ENCODE results near the gene PGAP3. TPM values are rescaled to one million over a fixed set of nuclear protein-coding genes. Genes with fewer than 3 reads are reported as not detected.

PGAP3 gene
- total and polyA plus RNA-seq, 2 experiments from 2014 or later = 29.7 to 34.2 TPM

DNA sequence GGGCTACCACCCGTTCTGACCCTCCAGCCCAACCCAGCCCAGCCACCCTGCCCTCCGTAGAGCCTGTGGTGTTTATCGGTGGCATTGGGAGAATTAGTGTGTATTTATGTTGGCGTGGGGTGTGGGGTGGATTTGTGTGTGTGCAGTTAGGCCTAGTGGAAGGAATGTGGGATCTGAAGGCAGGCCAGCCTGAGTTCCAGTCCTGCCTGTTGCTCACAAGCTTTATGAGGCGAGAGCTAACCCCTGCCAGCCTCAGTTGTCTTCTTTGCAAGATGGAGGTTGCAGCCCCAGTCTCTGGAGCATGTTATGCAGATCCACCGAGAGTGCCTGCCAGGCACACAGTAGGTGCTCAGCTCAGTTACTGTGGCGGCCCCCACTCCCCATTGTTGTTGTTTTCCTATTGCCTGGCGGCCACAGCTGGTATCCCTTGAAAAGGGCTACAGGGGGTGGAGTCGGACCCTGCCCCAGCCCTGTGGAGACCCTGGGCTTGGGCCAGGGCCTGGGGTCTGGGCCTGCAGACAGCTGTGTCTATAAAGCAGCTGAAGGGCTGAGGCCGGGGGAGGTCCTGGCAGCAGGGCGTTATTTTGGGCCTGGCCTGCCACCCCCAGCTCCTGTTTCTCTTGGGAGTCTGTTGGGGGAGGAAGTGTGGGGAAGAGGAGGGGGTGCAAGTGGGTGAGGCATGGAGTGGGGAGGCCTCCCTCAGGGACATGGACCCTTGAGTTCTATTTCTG lies 17.1 kb upstream of the PGAP3 start:
- peak; percentile 14 to 61 for DNase-seq (ENCODE audit: low read depth in 1 of 2, low spot score in 1 of 2)
- Histone ChIP-seq H3K27me3 (no peaks in the 10 kb centered on the region), H3K27ac (peak overlapping the region; percentile 93), H3K36me3 (peaks cover 31% of the 10 kb centered on the region), H3K4me3 (no peak overlapping the region), H3K9me3 (ENCODE audit: low read depth) (no peaks in the 10 kb centered on the region), H3K4me1 (ENCODE audit: low read depth) (peaks cover 48% of the 10 kb centered on the region)
- TF ChIP-seq, protein P1, sequence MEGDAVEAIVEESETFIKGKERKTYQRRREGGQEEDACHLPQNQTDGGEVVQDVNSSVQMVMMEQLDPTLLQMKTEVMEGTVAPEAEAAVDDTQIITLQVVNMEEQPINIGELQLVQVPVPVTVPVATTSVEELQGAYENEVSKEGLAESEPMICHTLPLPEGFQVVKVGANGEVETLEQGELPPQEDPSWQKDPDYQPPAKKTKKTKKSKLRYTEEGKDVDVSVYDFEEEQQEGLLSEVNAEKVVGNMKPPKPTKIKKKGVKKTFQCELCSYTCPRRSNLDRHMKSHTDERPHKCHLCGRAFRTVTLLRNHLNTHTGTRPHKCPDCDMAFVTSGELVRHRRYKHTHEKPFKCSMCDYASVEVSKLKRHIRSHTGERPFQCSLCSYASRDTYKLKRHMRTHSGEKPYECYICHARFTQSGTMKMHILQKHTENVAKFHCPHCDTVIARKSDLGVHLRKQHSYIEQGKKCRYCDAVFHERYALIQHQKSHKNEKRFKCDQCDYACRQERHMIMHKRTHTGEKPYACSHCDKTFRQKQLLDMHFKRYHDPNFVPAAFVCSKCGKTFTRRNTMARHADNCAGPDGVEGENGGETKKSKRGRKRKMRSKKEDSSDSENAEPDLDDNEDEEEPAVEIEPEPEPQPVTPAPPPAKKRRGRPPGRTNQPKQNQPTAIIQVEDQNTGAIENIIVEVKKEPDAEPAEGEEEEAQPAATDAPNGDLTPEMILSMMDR (IDR thresholded peaks at IDR 0.05; ENCODE audit: low read depth, low read length) = peak; percentile 24

DNA sequence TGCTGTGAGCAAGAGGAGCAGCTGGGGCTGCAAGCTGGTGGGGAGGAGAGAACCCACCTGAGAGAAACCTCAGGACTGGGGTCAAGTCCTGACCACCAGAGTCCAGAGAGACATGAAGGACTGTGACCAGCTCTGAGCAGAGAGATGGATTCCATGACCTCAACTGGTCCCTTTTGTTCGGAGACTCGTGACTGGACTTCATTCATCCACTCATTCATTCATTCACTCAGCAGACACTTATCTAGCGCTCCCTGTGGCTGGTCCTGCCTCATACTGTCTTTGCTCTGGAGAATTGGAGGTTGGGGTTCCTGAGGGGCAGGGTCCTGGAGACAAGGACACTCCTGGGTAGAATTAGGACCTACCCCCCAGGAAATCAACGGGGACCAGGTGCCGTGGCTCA lies 16.1 kb upstream of the PGAP3 start:
- Histone ChIP-seq H3K36me3 (peaks cover 20% of the 10 kb centered on the region), H3K9me3 (ENCODE audit: low read depth) (no peaks in the 10 kb centered on the region), H3K4me3 (no peak overlapping the region), H3K4me1 (ENCODE audit: low read depth) (peaks cover 54% of the 10 kb centered on the region), H3K27ac (peak overlapping the region; percentile 93), H3K27me3 (no peaks in the 10 kb centered on the region)
- TF ChIP-seq, protein P1 (IDR thresholded peaks at IDR 0.05; ENCODE audit: low read depth, low read length) = no peak
- no peak for DNase-seq (ENCODE audit: low read depth in 1 of 2, low spot score in 1 of 2)

- Histone ChIP-seq H3K27ac (peak overlapping the region; percentile 93), H3K4me1 (ENCODE audit: low read depth) (peaks cover 55% of the 10 kb centered on the region), H3K27me3 (no peaks in the 10 kb centered on the region), H3K36me3 (peaks cover 13% of the 10 kb centered on the region), H3K9me3 (ENCODE audit: low read depth) (no peaks in the 10 kb centered on the region), H3K4me3 (peak overlapping the region; percentile 66)
- TF ChIP-seq, protein P1 (IDR thresholded peaks at IDR 0.05; ENCODE audit: low read depth, low read length) = no peak
- DNase-seq (ENCODE audit: low read depth in 1 of 2, low spot score in 1 of 2) = peak in 1 of 2 donors; percentile 72
Measured at GRCh38 chr17:39702901-39703893, 15.3 kb upstream of the PGAP3 start.

GRCh38 chr17:39701784-39702422 lies 14.0 kb upstream of the PGAP3 start:
- Histone ChIP-seq H3K27me3 (no peaks in the 10 kb centered on the region), H3K9me3 (ENCODE audit: low read depth) (no peaks in the 10 kb centered on the region), H3K36me3 (peaks cover 1% of the 10 kb centered on the region), H3K27ac (peak overlapping the region; percentile 93), H3K4me1 (ENCODE audit: low read depth) (peaks cover 55% of the 10 kb centered on the region), H3K4me3 (peak overlapping the region; percentile 66)
- TF ChIP-seq, protein P1 (IDR thresholded peaks at IDR 0.05; ENCODE audit: low read depth, low read length) = no peak
- no peak for DNase-seq (ENCODE audit: low read depth in 1 of 2, low spot score in 1 of 2)
